Measurements from ENCODE around the gene RPS21.

Gene RPS21

GRCh38 chr20:62428002-62428372 lies 41.1 kb downstream of the RPS21 start:
- DNase-seq (ENCODE audit: low spot score), result no peak
- TF ChIP-seq, protein P1, sequence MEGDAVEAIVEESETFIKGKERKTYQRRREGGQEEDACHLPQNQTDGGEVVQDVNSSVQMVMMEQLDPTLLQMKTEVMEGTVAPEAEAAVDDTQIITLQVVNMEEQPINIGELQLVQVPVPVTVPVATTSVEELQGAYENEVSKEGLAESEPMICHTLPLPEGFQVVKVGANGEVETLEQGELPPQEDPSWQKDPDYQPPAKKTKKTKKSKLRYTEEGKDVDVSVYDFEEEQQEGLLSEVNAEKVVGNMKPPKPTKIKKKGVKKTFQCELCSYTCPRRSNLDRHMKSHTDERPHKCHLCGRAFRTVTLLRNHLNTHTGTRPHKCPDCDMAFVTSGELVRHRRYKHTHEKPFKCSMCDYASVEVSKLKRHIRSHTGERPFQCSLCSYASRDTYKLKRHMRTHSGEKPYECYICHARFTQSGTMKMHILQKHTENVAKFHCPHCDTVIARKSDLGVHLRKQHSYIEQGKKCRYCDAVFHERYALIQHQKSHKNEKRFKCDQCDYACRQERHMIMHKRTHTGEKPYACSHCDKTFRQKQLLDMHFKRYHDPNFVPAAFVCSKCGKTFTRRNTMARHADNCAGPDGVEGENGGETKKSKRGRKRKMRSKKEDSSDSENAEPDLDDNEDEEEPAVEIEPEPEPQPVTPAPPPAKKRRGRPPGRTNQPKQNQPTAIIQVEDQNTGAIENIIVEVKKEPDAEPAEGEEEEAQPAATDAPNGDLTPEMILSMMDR (IDR thresholded peaks at IDR 0.05; ENCODE audit: extremely low read depth, missing control alignments), result no peak

- TF ChIP-seq, protein P1 (IDR thresholded peaks at IDR 0.05; ENCODE audit: extremely low read depth, missing control alignments), result no peak
- DNase-seq (ENCODE audit: low spot score), result no peak
Measured at GRCh38 chr20:62428396-62429295, 41.7 kb downstream of the RPS21 start.

DNA sequence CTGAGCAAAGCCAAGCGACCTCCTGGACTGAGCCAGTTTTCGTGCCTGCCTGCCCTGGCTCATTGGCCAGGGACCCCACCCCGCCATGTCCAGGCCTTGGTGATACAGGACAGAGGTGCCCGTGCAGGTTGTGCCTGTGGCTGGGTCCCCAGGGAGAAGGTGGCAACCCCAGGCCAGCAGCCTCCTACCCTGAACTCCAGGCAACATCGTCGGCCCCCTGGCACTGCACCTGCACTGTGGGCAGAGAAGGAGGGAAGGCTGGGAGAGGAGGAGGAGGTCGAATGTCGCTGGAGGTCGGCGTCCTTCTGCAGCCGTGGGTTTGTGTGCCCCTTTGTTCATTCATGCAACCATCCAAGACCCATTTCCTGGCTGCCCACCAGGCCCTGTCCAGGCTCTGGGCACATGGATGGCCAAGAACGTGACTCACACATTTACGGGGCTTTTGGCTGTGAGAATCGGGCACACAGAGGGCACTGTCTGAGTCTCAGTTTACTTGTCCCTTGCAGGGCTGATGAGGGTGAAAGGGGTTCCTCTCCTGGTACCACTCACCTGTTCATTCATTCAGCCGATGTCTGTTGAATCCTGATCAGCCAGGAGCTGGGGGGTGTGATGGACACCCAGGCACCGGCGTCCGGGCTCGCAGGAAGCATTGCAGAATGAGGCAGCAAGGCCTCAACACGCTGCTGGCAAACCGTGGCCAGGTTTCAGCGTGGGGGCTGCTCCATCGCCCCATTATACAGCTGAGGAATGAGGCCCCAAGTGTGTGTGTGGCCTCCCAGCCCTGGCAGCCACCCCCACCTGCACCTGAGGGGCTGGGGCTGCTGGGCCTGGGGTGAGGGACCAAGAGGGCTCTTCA lies 42.8 kb downstream of the RPS21 start:
- TF ChIP-seq, protein P1 (IDR thresholded peaks at IDR 0.05; ENCODE audit: extremely low read depth, missing control alignments), result no peak
- DNase-seq (ENCODE audit: low spot score), result no peak

GRCh38 chr20:62430311-62430853 lies 43.5 kb downstream of the RPS21 start:
- TF ChIP-seq, protein P1 (IDR thresholded peaks at IDR 0.05; ENCODE audit: extremely low read depth, missing control alignments), result no peak
- DNase-seq (ENCODE audit: low spot score), result no peak

DNA sequence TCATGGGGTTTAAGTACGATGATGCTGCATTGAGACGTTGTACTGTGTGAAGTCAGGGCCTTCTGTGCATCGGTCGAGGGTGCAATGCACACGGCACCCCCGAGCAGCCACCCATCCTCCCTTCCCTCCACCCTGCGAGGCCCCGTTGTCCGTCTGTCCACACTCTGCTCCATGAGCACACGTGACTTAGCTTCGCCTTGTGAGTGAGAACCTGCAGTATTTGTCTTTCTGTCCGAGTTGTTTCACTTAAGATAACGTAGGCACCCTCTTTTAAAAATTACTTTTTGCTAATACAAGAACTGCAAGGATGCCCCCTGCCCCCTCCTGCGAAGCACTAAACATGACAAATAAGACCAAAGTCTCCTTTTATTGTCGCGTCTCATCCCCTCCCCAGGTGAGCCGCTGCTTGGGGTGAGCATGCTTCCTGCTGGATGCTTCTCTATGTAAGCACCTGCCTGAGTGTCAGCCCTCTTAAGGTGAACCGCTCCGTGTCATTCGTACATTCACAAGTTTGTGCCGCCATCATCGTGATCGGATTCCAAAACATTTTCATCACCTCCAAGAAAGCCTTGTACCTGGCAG lies 44.1 kb downstream of the RPS21 start:
- TF ChIP-seq, protein P1 (IDR thresholded peaks at IDR 0.05; ENCODE audit: extremely low read depth, missing control alignments), result no peak
- no peak for DNase-seq (ENCODE audit: low spot score)

DNA sequence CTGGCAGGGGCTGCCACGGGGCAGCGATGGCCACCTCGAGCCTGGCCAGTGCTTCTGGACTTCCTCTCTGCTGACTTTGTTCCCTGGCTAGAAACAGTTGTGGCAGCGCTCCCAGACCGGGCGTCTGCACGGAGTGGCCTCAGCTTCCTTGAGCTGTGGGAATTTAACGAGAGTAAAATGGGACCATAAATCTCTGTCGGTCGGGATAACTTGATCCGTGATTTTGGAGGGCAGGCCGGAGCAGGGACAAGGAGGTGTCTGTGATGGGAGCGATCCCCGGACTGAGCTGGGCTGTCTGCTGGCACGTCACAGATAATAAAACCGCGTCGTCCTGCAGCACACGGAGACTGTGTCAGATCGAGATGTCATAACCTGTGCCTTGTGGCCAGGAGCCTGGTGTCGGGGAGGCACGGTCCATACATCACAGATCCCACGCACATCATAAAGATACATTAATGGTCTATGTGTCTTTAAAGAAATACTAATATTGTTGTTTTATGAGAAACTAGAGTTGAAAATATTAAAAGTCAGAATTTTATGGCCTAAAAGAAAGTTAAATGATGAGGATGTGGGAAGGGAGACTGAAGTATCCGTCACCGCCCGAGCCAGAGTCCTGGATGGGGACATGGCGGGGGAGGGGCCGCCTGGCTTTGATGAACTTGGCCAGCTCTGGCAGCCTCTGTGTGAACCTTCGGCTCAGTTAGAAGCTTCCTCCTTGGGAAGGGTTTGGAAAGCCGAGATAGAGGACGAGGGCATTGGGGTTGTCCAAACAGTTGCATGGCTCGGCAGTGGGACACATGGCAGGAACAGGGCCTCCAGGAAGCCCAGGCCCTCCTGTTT lies 47.0 kb downstream of the RPS21 start:
- TF ChIP-seq, protein P1 (IDR thresholded peaks at IDR 0.05; ENCODE audit: extremely low read depth, missing control alignments), result no peak
- DNase-seq (ENCODE audit: low spot score), result no peak

Measured in GM20000 (cell line).